CD4-positive, alpha-beta T cell treated with Interleukin-2 at 100 ng/mL for 4 hours (primary cell): ENCODE results near the gene ALPG.
"Not testable (repeated sequence)": the region's sequence is repeated elsewhere in the genome, so short reads cannot be mapped to it uniquely, and the experiment has no call there.

Experiments used
- DNase-seq: peaks from one replicate; pipeline ENCODE4 v3.0.0-alpha.2; 2020; ENCODE audit warnings: low spot score

The ALPG gene

DNA sequence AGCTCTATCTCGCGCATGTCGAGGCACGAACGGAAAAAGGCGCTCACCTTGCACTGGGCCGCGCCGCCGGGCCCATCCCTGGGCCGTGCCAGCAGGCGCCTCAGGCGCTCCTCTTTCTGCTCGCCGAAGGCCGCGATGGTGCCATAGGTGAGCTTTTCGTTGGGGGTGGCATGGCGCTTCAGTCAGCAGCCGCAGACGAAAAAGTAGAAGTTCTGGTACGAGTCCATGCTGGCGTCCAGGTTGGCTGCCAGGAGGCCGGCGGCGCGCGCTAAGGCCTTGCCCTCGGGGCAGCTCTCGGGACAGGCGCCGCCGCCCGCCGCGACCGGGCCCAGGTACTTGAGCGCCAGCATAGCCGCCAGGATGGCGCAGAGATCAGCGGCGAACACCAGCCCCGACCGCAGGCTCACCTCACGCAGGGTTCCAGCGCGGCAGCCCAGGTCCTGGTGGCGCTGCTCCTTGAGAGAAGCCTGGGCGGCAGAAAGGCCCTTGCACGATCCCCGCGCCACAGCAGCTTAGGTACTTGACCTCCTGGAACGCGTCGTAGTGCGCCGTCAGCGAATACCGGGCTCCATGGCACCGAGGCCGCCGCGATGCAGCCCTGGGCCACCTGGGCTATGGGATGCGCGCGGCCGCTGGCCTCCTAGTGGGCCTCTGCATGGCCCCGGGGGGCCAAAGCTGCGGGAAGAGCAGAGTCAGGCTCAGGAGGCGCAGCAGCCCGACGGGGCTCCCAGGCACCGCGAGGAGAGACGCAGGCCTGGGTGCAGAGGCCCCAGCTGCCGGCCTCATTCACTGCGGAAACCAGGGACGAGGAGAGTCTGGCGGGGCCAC is 12.8 kb downstream of the ALPG start:
- DNase-seq, result no peak

DNA sequence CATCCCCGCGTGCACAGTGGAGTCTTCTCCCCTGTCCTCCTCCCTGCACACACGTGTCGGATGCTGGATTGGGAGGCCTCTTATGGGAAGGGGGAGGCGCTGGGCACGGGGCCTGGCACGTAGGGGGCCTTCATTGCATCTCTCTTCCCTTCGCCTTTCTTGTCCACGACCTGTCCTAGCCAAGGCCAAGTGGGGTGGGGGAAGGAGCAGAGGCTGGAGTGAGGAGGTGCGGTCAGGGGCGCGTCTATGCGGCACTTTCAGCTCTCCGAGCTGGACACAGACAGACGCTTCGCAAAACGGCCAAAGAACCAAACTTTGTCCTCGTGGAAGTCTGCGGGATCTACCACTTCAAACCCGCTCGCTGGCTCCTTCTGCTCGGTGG is 13.4 kb downstream of the ALPG start:
- DNase-seq, result no peak

DNA sequence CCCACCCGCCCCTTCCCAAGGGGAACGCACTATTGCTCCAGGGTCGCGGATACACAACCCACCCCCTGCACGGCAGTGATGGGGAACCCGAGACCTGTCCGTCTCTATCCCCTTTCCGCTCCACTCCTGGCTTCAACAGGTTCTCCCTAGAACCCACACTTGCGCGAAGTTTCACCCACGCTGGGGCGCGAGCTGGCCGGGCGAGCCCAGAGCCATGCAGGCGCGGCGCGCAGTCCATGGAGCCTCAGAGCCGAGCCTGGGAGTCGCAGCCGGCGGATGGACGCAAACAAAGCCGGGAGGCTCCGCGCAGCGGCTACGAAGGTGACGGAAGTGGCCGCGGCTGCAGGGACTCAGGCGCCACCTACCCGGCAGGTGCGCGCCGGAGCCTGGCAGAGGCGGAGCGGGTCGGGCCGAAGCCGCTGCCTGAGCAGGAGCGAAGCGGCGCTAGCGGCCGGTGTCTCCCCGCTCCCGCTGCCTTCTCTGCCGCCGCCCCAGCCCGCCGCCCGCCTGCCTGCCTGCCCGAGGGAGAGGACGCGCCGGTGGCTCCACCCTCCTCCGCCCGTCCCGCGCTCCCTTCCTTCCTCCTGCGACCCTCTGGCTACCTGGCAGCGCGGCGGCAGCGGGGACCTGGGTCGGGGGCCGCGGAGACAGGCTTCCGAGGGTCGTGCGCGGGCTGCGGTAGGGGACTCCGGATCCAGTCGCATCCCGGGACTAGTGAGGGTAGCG is 14.0 kb downstream of the ALPG start:
- no peak for DNase-seq

DNA sequence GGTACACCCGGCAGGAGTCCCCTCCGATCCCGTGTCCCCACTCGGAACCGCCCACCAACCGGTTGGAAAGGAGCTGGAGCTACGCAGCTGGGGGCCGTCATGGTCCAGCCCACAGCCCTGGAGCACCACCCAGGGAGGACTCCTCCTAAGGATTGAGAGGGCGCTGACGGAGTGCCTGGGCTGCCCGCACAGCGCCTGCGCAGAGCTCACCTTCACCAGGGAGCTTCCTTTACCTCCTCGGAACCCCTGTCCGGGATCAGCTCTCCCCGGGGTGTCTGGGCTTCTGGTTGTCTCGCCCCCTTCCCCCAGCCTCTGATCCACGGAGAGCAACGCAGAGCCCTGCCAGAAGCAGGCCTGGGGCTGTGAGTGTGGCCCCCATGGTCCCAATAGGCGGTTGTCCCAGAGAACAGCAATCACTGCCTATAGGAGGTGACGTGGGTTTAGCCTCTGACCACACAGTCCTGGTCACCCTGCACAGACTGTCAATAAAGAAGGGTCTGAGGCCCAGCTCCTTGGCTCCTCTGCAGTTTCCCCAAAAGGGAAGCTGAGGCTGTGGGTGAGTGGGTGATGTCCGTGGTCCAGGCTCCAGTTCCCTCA is 14.6 kb downstream of the ALPG start:
- DNase-seq, result no peak

DNA sequence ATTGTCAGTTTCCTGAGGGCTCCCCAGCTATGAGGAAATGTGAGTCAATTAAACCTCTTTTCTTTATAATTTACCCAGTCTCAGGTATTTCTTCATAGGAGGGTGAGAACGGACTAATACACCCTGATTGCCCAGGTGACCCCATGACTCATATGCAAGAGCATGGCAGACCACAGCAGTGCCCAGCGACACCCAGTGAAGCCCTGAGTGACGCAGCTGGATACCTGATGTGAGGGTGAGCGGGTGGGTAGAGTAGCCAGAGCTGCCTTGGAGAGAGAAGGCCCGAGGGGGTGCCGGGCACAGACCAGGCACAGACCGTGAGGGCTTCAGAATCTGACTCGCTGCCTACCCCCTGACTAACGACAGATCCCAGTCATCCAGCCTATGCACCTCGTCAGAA is 15.4 kb downstream of the ALPG start:
- no peak for DNase-seq

DNA sequence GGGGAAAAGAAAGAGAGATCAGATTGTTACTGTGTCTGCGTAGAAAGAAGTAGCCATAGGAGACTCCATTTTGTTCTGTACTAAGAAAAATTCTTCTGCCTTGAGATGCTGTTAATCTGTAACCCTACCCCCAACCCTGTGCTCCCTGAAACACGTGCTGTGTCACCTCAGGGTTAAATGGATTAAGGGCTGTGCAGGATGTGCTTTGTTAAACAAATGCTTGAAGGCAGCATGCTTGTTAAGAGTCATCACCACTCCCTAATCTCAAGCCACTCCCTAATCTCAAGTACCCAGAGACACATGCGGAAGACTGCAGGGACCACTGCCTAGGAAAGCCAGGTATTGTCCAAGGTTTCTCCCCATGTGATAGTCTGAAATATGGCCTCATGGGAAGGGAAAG is 16.4 kb downstream of the ALPG start:
- not testable (repeated sequence) for DNase-seq

DNA sequence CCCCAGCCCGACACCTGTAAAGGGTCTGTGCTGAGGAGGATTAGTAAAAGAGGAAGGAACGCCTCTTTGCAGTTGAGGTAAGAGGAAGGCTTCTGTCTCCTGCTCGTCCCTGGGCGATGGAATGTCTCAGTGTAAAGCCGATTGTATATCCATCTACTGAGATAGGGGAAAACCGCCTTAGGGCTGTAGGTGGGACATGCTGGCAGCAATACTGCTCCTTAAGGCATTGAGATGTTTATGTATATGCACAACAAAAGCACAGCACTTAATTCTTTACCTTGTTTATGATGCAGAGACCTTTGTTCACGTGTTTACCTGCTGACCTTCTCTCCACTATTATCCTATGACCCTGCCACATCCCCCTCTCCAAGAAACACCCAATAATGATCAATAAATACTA is 16.8 kb downstream of the ALPG start:
- DNase-seq, result not testable (repeated sequence)

DNA sequence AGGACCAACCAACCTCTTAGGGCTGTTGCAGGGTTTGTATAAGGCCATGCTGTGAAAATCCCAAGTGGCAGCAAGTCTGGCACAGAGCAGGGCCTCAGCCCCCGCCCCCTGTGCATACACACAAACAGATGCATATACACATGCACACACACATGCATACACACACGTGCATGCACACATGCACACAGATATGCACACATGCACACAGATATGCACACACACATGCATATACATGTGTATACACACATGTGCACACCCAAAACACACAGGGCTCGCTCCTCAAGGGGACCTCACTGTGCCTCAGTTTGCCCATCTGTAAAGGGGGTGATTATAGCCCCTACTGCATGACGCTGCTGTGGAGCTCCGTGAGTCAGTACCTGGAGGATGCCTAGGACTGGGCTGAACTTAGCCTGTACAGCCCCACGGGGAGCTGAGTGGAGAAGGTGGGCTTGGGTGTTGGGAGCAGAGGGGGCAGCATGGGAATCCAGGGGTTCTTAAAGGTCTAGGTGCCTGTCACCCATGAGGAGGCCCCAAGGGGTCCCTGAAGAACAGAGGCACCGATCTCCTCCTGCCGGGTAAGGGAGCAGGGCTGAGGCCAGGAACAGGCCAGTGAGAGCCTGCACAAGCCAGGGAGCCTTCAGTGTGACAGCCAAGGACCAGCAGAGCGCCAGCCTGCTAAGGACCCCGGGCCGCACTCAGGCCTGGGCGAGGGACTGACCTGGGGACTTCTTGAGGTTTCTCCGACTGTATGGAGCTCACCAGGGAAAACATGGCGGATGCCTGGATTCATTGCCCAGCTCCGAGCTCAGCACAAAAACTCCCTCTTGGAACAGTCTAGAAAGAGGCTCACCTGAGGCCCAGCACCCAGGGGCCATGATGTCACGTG is 25.3 kb downstream of the ALPG start:
- no peak for DNase-seq

DNA sequence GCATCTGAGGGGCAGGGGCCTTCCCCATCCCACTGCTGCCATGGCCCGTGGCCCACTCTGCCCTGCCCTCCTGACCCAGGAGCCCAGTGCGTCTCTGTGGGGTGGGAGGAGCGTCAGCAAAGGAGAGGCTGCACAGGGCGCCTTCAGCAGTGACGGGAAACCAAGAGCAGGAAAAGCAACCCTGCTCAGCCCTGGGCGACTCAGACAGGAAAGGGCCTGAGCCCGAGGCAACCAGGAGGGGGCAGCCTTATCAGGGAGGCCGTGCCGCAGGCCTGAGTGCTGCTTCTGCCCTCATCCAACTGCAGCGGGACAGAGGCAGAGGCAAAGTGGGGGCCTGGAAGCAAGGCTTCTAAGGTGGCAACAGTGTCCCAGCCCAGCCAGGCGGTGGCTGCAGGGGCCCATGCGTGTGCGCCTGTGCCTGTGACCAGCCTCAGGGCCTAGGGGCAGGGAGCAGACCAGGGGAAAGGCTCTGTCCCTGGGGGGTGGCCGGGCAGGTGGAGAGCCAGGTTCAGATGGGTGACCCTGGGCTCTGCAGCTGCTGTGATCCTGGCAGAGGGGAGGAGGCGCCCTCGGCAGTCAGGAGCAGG is 26.0 kb downstream of the ALPG start:
- no peak for DNase-seq

DNA sequence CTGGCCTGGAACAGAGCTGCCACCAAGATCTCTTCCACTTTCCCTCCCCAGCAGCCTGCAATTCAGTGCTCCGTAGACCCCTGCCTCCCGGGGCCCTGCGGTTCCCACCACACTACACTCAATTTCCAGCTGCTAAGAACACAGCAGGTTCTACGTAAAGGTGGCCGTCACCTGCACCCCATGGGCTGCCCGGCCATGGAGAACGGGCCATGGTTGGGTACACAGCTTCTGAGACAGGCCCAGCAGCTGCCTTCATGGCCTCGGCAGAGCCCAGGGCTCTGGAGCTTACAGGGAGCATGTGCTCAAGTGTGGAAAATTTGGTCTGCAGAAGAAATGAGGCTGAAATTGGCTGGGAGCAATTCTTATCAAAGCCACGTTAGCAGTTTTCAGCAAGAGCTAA is 27.0 kb downstream of the ALPG start:
- not testable (repeated sequence) for DNase-seq

DNA sequence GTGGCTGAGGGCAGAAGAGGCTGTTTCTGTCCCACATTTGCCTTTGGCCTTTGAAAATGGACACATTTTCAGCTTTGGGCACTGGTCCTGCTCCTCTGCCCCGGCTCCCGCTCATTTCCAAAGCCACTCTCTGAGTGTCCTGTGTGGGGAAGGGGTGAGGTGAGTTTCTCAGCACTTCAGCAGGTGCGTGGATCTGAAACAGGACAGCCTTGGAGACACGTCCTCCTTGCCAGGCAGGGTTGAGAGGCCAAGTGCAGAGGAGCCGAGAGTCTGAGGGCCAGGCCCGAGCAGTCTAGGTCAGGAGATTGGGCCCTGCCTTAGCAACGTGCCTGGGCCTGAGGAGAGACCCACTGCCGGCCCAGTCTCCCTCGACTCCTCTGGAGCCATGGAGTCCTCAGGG is 27.4 kb downstream of the ALPG start:
- no peak for DNase-seq

DNA sequence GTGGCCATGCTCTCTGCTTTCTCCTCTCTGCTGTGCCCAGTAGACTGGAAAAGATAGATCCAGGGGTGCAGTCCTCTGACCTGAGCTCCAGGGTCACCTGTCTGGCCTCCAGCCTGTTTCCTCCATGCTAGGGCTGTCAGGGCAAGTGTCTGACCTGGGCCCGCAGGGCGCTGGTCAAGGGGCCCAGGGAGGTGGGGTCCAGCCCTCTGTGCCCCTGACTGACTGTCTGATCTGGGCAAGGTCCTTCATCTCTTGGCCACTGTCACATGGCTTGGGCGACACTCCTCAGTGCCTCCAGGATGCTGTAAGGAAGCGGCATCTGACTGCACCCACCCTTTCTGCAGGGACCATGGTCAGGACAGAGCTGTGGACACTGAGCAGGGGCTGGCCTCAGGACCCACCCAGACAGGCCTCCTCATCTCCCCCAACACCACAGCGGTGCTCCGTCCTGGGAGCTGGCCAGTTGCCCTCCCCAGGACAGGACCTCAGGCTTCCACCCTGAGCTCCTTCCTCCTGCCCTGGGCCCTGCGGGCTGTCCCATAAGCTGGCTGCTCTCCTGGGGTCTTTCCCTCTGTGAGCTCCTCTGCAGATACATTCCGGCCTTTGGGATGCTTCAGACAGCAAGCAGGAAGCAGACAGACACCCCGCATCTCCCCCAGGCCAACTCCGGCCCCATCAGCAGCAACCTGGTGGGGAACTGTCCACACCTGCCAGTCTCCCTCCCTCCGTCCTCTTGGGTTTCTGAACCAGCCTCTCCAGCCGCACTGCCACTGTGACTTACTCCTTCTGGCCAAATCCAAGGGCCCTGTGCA is 28.1 kb downstream of the ALPG start:
- DNase-seq, result no peak

DNA sequence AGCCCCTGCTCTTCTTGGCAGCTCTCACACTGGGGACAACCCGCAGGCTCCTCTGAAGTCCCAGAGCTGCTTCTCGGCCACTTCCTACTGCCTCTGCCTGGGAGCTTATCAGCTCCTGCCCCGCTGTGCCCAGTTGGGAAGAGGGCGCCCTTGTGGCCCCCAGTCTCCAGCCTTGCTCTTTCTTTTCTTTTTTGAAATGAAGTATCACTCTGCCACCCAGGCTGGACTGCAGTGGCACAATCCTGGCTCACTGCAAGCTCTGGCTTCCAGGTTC is 28.7 kb downstream of the ALPG start:
- no peak for DNase-seq

DNA sequence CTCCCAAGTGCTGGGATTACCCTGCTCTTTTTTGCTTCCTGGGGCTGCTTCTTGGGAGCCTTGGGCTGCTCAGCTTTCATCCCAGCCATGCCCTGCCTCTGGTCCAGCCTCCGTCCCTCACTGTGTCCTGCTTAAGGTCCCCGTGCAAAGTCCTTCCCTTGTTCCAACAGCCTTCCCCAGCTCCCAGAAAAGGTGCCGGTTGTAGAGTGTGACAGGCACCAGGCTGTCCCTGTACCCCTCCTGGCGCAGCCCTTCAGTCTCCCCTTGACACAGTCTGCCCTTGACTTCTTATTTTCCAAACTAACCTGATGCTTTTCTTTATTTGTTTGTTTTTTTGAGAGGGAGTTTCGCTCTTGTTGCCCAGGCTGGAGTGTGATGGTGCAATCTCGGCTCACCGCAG is 29.2 kb downstream of the ALPG start:
- no peak for DNase-seq

DNA sequence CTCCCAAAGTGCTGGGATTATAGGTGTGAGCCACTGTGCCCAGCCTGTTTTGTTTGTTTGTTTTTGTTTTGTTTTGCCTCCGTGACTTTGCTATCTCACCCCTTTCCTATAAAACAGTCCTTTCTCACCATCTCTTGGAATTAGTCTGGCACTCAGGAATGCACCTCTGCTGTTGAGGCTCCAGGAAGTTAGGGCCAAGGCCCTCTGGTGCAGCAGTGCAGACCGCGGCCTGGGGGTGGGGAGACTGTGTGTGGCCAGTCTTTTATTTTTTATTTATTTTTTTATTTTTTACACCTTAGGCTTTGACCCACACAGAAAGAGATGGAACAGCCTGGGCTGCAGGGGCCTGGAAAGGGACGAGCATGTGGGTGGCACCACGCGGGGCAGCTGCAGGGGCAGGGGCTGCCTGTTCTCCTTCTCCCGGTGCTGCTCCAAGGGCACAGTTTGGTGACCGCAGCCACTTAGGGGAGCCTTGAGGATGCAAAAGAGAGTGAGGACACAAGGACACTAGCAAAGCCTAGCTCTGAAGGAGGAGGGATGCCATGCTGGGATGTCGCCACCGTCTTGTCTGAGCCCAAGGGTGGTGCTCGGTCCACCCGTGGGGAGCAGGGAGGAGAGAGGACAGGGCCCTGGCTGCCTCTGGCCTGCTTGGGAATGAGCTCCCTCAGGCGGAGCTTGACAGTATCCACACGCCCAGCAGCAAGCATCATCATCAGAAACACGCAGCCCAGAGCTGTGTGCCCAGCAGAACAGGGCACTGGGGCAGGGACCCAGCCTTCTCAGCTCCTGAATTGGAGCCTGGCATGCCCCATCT is 29.9 kb downstream of the ALPG start:
- no peak for DNase-seq

DNA sequence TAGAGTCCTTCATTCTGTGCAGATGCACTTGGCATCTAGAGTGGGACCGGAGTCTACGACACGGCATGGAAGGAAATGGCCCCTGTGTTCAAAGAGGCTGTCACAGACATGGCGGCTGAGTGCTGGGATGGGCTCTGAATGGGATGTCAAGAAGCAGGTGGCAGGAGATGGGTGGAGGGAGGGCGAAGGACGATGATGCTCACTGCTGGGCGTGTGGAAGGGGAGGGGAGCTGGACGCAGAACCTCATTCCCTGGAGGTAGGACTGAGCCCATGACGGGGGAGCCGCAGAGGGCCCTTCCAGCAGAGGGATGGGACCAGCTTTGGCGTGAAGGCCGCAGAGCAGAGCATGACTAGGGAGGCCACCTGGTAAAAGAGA is 30.5 kb downstream of the ALPG start:
- DNase-seq, result no peak

DNA sequence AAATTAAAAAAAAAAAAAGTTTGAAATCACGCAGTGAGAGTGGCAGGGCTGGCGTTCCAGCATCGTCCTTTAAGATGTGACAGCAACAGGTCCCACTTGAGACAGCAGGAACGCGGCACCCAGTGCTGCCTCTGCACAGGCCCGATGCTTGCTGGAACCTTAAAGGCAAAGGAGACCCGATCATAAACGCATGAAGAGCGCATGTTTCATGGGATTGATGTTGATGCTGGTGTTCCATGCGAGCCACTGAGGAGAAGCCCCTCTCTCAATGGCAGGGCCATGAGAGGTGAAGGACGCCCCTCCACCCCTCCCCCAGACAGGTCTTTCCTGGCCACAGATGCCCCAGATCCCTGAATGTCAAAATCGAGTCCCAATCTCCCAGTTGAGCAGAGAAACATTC is 31.4 kb downstream of the ALPG start:
- DNase-seq, result no peak

DNA sequence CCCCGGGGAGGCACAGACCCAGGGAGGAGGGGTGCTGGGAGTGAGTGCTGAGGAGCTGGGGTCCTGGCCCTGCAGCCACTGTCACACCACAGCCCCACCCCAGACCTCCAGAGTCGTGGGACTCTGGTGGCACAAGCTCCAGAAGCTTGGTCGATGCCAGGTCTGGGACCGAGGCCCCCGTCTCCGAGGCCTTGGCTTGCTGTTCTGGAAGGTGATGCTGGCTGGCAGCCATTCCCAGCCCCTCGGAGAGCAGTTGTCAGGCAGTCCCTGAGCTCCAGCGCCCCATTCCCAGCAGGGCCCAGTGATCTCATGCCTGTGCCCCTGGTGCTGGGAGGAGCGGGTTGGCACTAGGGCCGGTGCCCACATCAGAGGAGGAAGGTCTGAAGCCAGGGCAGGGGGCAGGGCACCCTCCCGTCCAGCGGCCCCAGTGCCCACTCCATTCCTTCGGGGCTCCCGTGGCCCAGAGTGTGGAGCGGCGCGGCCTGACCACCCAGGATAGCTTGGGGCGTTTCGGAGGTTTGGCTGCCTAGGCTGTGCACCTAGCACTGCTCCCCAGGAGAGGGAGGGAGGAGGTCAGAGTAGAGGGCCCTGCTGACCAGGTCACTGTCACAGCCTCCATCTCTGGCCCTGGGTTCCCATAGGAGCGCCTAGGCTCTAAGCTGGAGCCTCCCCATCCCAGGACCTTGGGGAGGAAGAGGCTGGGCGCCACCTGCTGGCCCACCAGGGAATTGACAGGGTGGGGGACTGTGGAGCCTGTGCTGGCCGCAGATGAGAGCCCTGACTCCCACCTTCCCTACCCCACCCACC is 32.5 kb downstream of the ALPG start:
- DNase-seq, result peak; percentile 45

DNA sequence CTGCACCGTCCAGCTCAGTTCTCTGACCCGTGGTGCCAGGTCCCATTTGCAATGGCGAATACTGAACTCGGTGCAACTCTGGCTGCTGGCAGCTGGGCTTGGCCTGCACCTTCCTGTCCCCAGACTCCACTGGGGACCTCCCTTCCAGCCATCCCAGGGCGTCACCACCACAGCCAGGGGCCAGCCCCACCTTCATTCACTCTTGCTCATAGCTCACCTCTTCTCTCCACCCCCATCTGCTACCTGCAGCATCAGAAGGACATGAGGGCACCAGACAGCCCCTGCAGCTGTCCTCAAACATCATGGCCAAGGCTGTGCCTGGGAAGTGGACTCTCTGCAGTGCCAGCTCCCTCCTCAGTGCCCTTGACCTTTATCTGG is 33.1 kb downstream of the ALPG start:
- DNase-seq, result no peak
